Mucosa of rectum (tissue), 2 donors: ENCODE data around the gene SLC35G1.

Experiments used
- H3K27ac ChIP-seq, 2 donors: one replicate each; pipeline ENCODE4 v1.7.0; 2013; ENCODE audit warnings: inconsistent platforms in 2 of 2, low read depth in 2 of 2, low read length in 2 of 2
- H3K27me3 ChIP-seq, 2 donors: one replicate each; pipeline ENCODE4 v1.7.0; 2013; ENCODE audit warnings: low read length in 2 of 2; ENCODE audit not compliant: control insufficient read depth in 2 of 2, insufficient read depth in 2 of 2
- H3K36me3 ChIP-seq, 2 donors: one replicate each; pipeline ENCODE4 v1.7.0; 2013; ENCODE audit warnings: low read length in 2 of 2; ENCODE audit not compliant: control insufficient read depth in 2 of 2, insufficient read depth in 2 of 2
- H3K4me1 ChIP-seq, 2 donors: one replicate each; pipeline ENCODE4 v1.7.0; 2013; ENCODE audit warnings: low read length in 2 of 2, mild to moderate bottlenecking in 1 of 2; ENCODE audit not compliant: control insufficient read depth in 2 of 2, insufficient read depth in 2 of 2
- H3K4me3 ChIP-seq, 2 donors: one replicate each; pipeline ENCODE4 v1.7.0; 2013; ENCODE audit warnings: low read length in 2 of 2
- H3K9ac ChIP-seq, 2 donors: one replicate each; pipeline ENCODE4 v1.7.0; 2013; ENCODE audit warnings: low read length in 2 of 2, low read depth in 1 of 2, mild to moderate bottlenecking in 1 of 2
- H3K9me3 ChIP-seq, 2 donors: one replicate each; pipeline ENCODE4 v1.7.0; 2013; ENCODE audit warnings: low read length in 2 of 2; ENCODE audit not compliant: control insufficient read depth in 2 of 2
- donor health status: healthy.
- donor health status: Normal muscosa, but diverticular disease.

SLC35G1 gene

GRCh38 chr10:93859049-93859655, 34.6 kb upstream of the SLC35G1 start:
- H3K27ac ChIP-seq, result no peak overlapping the region
- no peaks in the 10 kb centered on the region for H3K9me3 ChIP-seq
- H3K4me3 ChIP-seq, result no peak overlapping the region
- no peaks in the 10 kb centered on the region for H3K27me3 ChIP-seq
- H3K9ac ChIP-seq, result no peak overlapping the region
- H3K4me1 ChIP-seq, result no peaks in the 10 kb centered on the region
- H3K36me3 ChIP-seq, result no peaks in the 10 kb centered on the region

GRCh38 chr10:93861825-93862224, 32.0 kb upstream of the SLC35G1 start:
- Histone ChIP-seq H3K9me3 (no peaks in the 10 kb centered on the region), H3K36me3 (no peaks in the 10 kb centered on the region), H3K27me3 (no peaks in the 10 kb centered on the region), H3K4me3 (no peak overlapping the region), H3K9ac (no peak overlapping the region), H3K27ac (no peak overlapping the region), H3K4me1 (no peaks in the 10 kb centered on the region)

GRCh38 chr10:93865794-93866425, 27.9 kb upstream of the SLC35G1 start:
- Histone ChIP-seq H3K27me3 (no peaks in the 10 kb centered on the region), H3K9ac (no peak overlapping the region), H3K9me3 (no peaks in the 10 kb centered on the region), H3K4me3 (no peak overlapping the region), H3K36me3 (no peaks in the 10 kb centered on the region), H3K4me1 (no peaks in the 10 kb centered on the region), H3K27ac (no peak overlapping the region)

GRCh38 chr10:93867525-93867924, 26.3 kb upstream of the SLC35G1 start:
- Histone ChIP-seq H3K27me3 (peaks cover 0 to 2% of the 10 kb centered on the region in 2 donors), H3K9me3 (no peaks in the 10 kb centered on the region), H3K4me1 (no peaks in the 10 kb centered on the region), H3K4me3 (no peak overlapping the region), H3K9ac (no peak overlapping the region), H3K36me3 (no peaks in the 10 kb centered on the region), H3K27ac (no peak overlapping the region)

- Histone ChIP-seq H3K27ac (no peak overlapping the region), H3K4me3 (no peak overlapping the region), H3K9ac (no peak overlapping the region), H3K9me3 (no peaks in the 10 kb centered on the region), H3K36me3 (no peaks in the 10 kb centered on the region), H3K4me1 (no peaks in the 10 kb centered on the region), H3K27me3 (peaks cover 0 to 5% of the 10 kb centered on the region in 2 donors)
Measured at GRCh38 chr10:93871671-93872204, 22.0 kb upstream of the SLC35G1 start.

- H3K9me3 ChIP-seq, result no peaks in the 10 kb centered on the region
- no peak overlapping the region for H3K9ac ChIP-seq
- H3K27ac ChIP-seq, result no peak overlapping the region
- H3K4me1 ChIP-seq, result no peaks in the 10 kb centered on the region
- peaks cover 0 to 5% of the 10 kb centered on the region in 2 donors for H3K27me3 ChIP-seq
- H3K36me3 ChIP-seq, result no peaks in the 10 kb centered on the region
- no peak overlapping the region for H3K4me3 ChIP-seq
Measured at GRCh38 chr10:93872375-93873158, 21.2 kb upstream of the SLC35G1 start.

- Histone ChIP-seq H3K4me1 (no peaks in the 10 kb centered on the region), H3K27ac (no peak overlapping the region), H3K36me3 (no peaks in the 10 kb centered on the region), H3K27me3 (peaks cover 0 to 5% of the 10 kb centered on the region in 2 donors), H3K4me3 (no peak overlapping the region), H3K9me3 (no peaks in the 10 kb centered on the region), H3K9ac (no peak overlapping the region)
Measured at GRCh38 chr10:93873420-93874115, 20.2 kb upstream of the SLC35G1 start.

GRCh38 chr10:93874309-93875031, 19.3 kb upstream of the SLC35G1 start:
- H3K4me1 ChIP-seq, result no peaks in the 10 kb centered on the region
- H3K4me3 ChIP-seq, result no peak overlapping the region
- no peaks in the 10 kb centered on the region for H3K36me3 ChIP-seq
- no peaks in the 10 kb centered on the region for H3K9me3 ChIP-seq
- H3K27me3 ChIP-seq, result peaks cover 0 to 5% of the 10 kb centered on the region in 2 donors
- no peak overlapping the region for H3K9ac ChIP-seq
- H3K27ac ChIP-seq, result no peak overlapping the region

- Histone ChIP-seq H3K9ac (no peak overlapping the region), H3K27ac (no peak overlapping the region), H3K36me3 (no peaks in the 10 kb centered on the region)
Measured at GRCh38 chr10:93875032-93875358, 18.8 kb upstream of the SLC35G1 start.

More at GRCh38 chr10:93875032-93875358, 18.8 kb upstream of the SLC35G1 start:
- H3K4me1 ChIP-seq, result no peaks in the 10 kb centered on the region
- H3K9me3 ChIP-seq, result no peaks in the 10 kb centered on the region
- H3K4me3 ChIP-seq, result no peak overlapping the region
- H3K27me3 ChIP-seq, result peaks cover 0 to 5% of the 10 kb centered on the region in 2 donors
